HTERT RPE-1 (cell line): ENCODE results near the gene WNK1.

ENCODE experiments used
- in situ Hi-C: fragments of 300-500 bp; cut with MboI; formaldehyde crosslinking; loops from 4 replicates; pipeline ENCODE4 v1.14.3; 2020; ENCODE audit warnings: low sequenced_read_pairs

Gene WNK1

GRCh38 chr12:851343-851742, 99.0 kb downstream of the WNK1 start:
- in situ Hi-C loops: no loop called here

GRCh38 chr12:851913-852312, 99.5 kb downstream of the WNK1 start:
- in situ Hi-C loops: no loop called here

GRCh38 chr12:852864-853263, 100.5 kb downstream of the WNK1 start:
- in situ Hi-C loops: no loop called here

GRCh38 chr12:857611-858010, 105.2 kb downstream of the WNK1 start:
- in situ Hi-C loops: no loop called here

- in situ Hi-C loops: no loop called here
Measured at GRCh38 chr12:862303-862911, 110.0 kb downstream of the WNK1 start.

GRCh38 chr12:863285-863684, 110.9 kb downstream of the WNK1 start:
- in situ Hi-C loops: no loop called here

GRCh38 chr12:865614-866013, 113.2 kb downstream of the WNK1 start:
- in situ Hi-C loops: no loop called here

- in situ Hi-C loops: no loop called here
Measured at GRCh38 chr12:867905-868304, 115.5 kb downstream of the WNK1 start.

- in situ Hi-C loops: no loop called here
Measured at GRCh38 chr12:868722-869121, 116.3 kb downstream of the WNK1 start.

GRCh38 chr12:870378-870777, 118.0 kb downstream of the WNK1 start:
- in situ Hi-C loops: no loop called here

GRCh38 chr12:873954-874353, 121.6 kb downstream of the WNK1 start:
- in situ Hi-C loops: no loop called here

GRCh38 chr12:879641-880040, 127.3 kb downstream of the WNK1 start:
- in situ Hi-C loops: no loop called here

- in situ Hi-C loops: no loop called here
Measured at GRCh38 chr12:880656-881055, 128.3 kb downstream of the WNK1 start.

- in situ Hi-C loops: no loop called here
Measured at GRCh38 chr12:884746-885414, 132.5 kb downstream of the WNK1 start.

GRCh38 chr12:885701-886100, 133.3 kb downstream of the WNK1 start:
- in situ Hi-C loops: no loop called here

GRCh38 chr12:886206-886605, 133.8 kb downstream of the WNK1 start:
- in situ Hi-C loops: no loop called here

- in situ Hi-C loops: no loop called here
Measured at GRCh38 chr12:894226-894625, 141.8 kb downstream of the WNK1 start.

- in situ Hi-C loops: no loop called here
Measured at GRCh38 chr12:896031-896430, 143.7 kb downstream of the WNK1 start.

- in situ Hi-C loops: no loop called here
Measured at GRCh38 chr12:897386-897785, 145.0 kb downstream of the WNK1 start.

- in situ Hi-C loops: no loop called here
Measured at GRCh38 chr12:902581-902980, 150.2 kb downstream of the WNK1 start.

GRCh38 chr12:903055-903454, 150.7 kb downstream of the WNK1 start:
- in situ Hi-C loops: no loop called here

GRCh38 chr12:904010-904414, 151.6 kb downstream of the WNK1 start:
- in situ Hi-C loops: no loop called here
